ENCODE measurements around the gene NUP153.

DNA sequence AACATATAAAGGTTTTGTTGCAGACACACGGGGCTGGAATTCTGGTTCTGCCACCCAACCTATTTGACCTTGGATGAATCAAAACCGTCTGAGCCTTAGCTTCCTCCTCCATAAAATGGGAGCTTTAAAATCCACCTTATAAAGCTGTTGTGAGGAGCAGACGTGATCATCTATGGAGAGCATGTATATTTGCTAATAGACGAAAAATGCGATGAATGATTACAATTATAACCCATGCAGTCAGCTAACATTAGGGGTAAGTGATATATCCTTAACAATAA, 586 bp upstream of the NUP153 start:
- TF ChIP-seq, protein P1, sequence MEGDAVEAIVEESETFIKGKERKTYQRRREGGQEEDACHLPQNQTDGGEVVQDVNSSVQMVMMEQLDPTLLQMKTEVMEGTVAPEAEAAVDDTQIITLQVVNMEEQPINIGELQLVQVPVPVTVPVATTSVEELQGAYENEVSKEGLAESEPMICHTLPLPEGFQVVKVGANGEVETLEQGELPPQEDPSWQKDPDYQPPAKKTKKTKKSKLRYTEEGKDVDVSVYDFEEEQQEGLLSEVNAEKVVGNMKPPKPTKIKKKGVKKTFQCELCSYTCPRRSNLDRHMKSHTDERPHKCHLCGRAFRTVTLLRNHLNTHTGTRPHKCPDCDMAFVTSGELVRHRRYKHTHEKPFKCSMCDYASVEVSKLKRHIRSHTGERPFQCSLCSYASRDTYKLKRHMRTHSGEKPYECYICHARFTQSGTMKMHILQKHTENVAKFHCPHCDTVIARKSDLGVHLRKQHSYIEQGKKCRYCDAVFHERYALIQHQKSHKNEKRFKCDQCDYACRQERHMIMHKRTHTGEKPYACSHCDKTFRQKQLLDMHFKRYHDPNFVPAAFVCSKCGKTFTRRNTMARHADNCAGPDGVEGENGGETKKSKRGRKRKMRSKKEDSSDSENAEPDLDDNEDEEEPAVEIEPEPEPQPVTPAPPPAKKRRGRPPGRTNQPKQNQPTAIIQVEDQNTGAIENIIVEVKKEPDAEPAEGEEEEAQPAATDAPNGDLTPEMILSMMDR (IDR thresholded peaks at IDR 0.05), result no peak
- no peak for TF ChIP-seq POLR2A (IDR thresholded peaks at IDR 0.05)

Measured in lower leg skin (tissue), 3 donors.